NCI-H2107 treated with DMSO at 0.1 percent for 48 hours (cell line): Measurements from ENCODE around the gene H2AZ1.

Source experiments
- DNase-seq: peaks from one replicate; lab custom pipeline; 2025; ENCODE audit not compliant: unreplicated experiment; lab: John Stamatoyannopoulos, UW

The H2AZ1 gene

DNA sequence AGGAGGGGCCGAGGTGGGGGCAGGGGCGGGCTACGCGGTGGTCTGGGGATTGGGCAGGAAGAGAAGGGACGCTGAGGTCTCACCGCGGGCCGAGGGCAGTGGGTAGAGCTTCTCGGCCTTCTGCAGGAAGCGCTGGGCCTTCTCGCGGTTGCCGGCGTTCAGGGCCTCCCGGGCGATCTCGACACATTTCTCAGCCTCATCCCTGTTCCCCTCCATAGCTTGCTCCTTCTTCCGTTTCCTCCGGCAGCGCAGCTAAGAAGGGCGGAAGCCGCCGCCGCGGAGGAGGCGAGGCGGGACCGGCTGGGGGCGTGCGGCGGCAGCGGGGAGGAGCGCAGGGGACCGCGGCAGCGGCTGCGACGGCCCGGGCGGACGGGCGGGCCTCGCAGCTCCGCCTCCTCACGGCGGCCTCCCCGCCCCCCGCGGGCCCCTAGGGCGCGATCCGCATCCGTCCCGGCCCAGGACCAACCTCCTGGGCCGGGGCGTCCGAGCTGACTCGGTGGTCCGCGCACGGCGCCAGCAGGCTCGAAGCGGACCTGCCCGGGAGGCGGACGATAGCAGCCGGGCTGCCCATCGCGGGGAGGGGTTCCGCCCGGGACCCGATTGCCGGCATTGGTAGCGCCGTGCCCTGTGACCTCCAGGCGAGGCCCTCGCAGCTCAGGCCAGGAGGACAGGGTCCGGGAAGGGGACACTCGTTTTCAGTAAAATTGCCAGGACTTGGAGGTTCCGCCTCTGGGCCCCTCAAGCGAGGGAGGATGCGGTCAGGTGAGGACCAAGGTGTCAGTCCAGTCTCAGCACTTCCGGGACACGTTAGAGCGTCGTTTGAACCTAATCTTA, 3.5 kb downstream of the H2AZ1 start, which contains the start of gene DNAJB14:
DNAJB14 (minus strand) TSS at position 263 of the 834 bp plus-strand sequence; CDS start at position 216, 47 bp downstream.
- peak; percentile 13 for DNase-seq

DNA sequence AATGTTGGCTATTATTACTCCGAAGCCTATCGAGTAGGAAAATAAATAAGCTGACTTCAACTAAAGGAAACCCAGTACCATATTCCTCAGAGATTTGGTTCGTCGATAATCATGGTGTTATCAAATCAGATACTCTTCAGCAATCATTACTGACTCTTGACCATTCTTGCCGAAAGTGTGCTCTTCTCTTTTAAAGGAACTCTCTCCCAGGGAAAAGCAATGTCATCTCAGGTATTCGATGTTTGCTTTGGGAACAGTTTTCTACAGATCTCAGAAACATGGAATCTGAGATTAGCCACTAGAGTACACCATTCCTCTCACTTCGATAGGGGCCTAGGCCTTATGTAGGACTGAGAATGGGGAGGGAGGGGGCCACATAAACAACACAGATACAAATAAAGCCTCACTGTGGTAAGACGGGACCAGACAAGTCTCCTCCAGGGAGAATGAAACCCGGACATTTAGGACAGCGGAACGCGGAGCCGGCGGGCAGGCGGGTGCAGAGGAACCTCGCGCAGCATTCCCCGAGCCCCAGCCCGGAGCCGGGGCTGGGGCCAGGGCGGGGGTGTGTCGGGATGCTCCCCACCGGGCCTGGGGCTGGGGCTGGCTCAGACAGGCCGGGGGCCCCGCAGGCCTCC, 4.2 kb downstream of the H2AZ1 start:
- DNase-seq: no peak

DNA sequence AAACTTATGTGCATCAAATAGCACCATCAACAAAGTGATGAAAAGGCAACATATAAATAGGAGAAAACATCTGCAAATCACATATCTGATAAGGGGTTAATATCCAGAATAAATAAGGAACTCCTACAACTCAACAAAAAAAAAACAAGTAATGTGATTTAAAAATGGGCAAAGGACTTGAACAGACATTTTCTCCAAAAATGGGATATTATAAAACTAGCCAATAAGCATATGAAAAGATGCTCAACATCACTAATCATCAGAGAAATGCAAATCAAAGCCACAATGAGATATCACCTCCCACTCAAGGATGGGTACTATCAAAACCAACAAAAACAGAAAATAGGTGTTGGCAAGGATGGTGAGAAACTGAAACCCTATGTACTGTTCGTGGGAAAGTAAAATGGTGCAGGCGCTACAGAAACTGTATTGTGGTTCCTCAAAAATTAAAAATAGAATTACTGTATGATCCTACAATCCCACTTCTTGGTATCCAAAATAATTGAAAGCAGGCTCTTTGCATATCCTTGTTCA, 6.1 kb downstream of the H2AZ1 start:
- DNase-seq: no peak

DNA sequence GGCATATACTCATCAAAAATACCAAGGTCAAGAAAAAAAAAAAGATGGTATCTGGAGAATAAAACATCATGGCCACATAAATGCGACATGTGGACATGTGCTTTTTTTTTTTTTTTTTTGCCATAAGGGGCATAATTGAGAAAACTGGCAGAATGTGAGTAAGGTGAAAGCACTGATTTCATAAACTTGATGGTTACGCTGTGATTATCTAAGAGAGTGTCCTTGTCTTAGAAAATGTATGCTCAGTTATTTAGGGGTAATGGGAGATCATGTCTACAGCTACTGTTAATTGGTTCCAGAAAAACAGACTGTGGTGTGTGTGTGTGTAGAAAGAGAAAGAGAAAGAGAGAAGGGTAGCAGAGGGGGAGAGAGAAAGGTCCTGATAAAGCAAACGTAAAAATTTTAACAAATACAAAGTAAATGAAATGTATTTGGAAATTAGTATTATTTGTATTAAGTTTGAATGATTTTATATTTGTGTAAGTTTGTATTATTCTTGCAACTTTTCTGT, 11.8 kb downstream of the H2AZ1 start:
- no peak for DNase-seq

DNA sequence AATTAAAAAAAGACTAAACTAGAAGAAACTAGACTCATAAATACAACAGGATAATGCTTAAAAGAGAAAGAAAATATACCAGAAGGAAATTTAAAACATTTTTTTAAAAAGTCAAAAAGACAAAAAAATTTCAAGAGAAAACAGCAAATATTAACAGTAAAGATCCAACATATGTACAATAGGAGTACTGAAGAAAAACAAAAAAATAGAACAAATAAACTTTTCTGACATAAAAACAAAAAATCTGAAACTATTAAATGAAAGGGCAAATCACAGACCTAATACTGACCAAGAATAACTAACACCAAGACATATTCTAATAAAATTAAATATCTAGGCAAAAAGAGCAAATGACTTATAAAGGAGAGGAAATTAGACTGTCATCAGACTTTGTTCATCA, 15.2 kb downstream of the H2AZ1 start:
- no peak for DNase-seq

DNA sequence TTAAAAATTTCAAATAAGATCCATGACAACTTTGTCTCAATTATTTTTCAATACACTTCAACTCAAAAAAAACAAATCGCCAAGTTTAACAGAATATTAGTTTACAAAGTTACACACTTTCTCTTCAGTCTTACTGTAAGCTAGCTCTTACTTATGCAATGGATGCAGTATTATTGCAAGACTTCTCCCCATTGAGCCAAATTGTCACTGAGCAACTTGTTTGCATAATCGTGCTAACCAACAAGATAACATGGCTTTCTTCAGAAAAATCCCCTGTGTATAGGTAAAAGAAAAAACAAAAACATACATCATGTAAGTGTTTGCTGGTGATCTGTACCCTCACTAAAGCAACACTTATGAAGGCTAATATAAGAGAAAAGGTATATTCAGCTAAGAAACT, 22.5 kb downstream of the H2AZ1 start:
- DNase-seq: no peak

DNA sequence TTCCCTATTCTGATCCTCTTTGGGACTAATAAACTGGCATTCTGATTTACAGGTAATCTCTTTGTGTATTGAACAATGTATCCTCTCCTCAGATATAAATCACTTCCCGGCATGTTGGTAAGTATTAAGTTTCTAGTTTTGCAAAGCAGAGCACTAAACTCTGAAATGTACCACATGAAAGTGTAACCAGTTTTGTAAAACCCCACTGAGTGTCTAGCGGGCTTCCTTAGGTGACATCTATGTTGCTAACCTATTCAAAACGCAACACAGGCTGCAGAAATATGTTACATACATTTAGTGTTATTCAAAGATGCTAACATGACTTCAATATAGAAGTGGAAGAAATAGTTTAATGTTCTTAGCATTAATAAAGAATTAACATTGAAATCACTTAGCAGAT, 28.9 kb downstream of the H2AZ1 start:
- no peak for DNase-seq

DNA sequence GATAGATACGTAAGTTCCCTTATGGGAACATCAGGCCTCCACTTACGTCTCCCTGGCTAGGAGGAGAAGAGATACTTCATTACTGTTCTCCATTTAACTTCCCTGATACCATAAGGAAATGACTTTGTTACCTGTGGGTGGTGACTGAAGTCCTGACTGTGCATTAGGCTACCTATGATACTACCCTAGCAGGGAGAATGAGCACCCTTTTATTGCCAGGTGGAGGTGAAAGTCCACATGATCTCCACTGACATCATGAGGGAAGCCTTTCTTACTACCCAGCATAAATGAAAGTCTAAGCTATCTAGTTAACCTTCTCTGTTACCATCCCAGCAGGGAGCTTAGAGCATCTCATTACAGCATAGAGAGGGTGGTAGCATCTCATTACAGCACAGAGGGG, 31.4 kb downstream of the H2AZ1 start:
- DNase-seq: no peak

DNA sequence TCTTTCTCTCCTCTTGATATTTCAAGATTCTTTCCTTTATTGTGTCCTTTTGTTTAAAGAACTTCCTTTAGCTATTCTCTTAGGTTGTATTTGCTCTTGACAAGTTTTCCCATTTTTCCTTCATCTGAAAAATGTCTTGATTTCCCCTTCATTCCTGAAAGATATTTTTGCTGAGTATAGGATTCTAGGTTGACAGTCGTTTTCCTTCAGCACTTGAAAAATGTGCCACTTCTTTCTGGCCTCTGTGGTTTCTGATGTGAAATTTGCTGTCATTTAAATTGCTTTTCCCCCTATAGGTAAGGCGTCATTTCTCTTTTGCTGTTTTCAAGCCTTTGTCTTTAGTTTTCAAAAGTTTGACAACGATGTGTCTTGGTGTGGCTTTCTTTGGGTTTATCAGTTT, 32.5 kb downstream of the H2AZ1 start:
- DNase-seq: no peak

DNA sequence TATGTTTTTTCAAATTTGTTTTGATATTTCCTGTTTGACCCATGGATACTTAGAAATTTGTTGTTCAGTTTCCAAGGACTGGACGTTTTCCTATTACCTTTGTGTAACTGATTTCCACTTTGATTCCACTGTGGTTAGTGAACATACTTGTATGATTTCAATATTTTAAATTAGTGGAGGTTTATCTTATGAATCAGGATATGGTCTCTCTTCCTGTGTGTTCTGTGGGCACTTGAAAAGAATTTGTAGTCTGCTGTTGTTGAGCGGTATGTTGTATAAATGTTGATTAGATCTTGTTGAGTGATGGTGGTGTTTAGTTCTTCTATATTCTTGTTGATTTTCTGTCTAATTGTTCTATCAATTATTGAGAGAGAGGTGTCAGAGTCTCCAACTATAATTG, 34.6 kb downstream of the H2AZ1 start:
- DNase-seq: no peak
